ENCODE results near the gene NCOA7.

DNA sequence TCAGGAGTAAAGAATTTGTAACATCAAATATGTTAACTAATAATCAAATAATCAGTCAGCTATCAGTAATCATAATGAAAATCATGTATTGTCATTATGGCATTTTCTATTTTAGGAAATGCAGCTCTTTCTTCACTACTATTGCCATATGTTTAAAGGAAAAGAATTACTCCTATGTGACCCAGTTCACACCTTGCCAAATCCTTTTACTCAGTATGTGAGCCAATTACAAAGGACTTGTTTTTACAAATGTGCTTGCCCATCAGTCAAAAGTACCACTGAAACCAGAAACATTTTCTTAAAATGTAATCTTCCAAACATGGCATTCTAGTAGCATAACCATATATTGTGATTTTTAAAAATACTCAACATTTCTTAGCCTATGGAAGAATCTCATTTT lies 63.6 kb downstream of the NCOA7 start:
- TF ChIP-seq, protein P1, sequence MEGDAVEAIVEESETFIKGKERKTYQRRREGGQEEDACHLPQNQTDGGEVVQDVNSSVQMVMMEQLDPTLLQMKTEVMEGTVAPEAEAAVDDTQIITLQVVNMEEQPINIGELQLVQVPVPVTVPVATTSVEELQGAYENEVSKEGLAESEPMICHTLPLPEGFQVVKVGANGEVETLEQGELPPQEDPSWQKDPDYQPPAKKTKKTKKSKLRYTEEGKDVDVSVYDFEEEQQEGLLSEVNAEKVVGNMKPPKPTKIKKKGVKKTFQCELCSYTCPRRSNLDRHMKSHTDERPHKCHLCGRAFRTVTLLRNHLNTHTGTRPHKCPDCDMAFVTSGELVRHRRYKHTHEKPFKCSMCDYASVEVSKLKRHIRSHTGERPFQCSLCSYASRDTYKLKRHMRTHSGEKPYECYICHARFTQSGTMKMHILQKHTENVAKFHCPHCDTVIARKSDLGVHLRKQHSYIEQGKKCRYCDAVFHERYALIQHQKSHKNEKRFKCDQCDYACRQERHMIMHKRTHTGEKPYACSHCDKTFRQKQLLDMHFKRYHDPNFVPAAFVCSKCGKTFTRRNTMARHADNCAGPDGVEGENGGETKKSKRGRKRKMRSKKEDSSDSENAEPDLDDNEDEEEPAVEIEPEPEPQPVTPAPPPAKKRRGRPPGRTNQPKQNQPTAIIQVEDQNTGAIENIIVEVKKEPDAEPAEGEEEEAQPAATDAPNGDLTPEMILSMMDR (IDR thresholded peaks at IDR 0.05) = no peak
- no peak for TF ChIP-seq POLR2A (IDR thresholded peaks at IDR 0.05)

Data from adrenal gland (tissue), 5 donors.